ENCODE measurements around the gene YWHAH.

YWHAH gene

DNA sequence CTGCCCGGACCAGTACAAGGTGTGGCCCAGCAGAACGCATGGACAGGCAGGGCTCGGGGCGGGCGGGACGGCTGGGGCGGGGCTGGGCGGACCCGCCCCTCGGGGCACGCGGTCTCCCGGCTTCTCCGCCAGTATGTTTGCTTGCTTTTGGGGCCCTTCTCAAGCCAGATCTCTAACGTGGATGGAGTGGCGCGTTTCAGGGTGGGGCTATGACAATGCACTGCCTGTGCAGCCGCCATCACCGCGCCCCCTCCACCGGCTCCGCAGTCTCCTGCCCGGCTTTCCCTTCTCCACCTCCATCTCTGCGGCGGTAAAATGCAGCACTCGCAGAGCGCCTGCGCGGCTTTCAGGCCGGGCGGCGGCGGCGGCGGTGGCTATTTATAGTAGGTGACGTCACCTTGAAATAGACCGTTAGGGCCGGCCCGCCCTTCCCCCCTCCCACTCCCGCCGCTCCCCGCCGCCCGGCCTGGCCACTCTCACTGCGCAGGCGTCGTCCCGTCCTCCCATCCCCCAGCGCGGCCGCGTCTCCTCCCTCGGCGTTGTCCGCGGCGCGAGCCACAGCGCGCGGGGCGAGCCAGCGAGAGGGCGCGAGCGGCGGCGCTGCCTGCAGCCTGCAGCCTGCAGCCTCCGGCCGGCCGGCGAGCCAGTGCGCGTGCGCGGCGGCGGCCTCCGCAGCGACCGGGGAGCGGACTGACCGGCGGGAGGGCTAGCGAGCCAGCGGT is at the start of gene YWHAH:
YWHAH (plus strand) TSS at position 558 of the 722 bp plus-strand sequence. CDS start 199 bp downstream, outside the sequence.
- Histone ChIP-seq H3K36me3 (ENCODE audit: control insufficient read depth in 2 of 2, insufficient read depth in 2 of 2, low read length in 2 of 2) (peaks cover 3 to 10% of the 10 kb centered on the region in 2 donors), H3K4me1 (ENCODE audit: control insufficient read depth in 2 of 2, insufficient read depth in 2 of 2, low read length in 2 of 2) (peaks cover 19 to 22% of the 10 kb centered on the region in 2 donors), H3K27ac (ENCODE audit: low read depth in 2 of 2, low read length in 2 of 2) (peak within 1 kb of the TSS; percentile 96 to 97), H3K27me3 (ENCODE audit: control insufficient read depth in 2 of 2, insufficient read depth in 2 of 2, low read length in 2 of 2) (no peaks in the 10 kb centered on the region), H3K9ac (ENCODE audit: low read depth in 1 of 2, low read length in 2 of 2) (peak within 1 kb of the TSS; percentile 90 to 93), H3K4me3 (ENCODE audit: low read length in 2 of 2) (peak within 1 kb of the TSS; percentile 73 to 83), H3K9me3 (ENCODE audit: control insufficient read depth in 2 of 2, low read length in 2 of 2) (no peaks in the 10 kb centered on the region)

GRCh38 chr22:31895411-31896123 is 48.8 kb upstream of the YWHAH start:
- Histone ChIP-seq H3K9me3 (ENCODE audit: control insufficient read depth in 2 of 2, low read length in 2 of 2) (no peaks in the 10 kb centered on the region), H3K4me1 (ENCODE audit: control insufficient read depth in 2 of 2, insufficient read depth in 2 of 2, low read length in 2 of 2) (no peaks in the 10 kb centered on the region), H3K27me3 (ENCODE audit: control insufficient read depth in 2 of 2, insufficient read depth in 2 of 2, low read length in 2 of 2) (no peaks in the 10 kb centered on the region), H3K27ac (ENCODE audit: low read depth in 2 of 2, low read length in 2 of 2) (no peak overlapping the region), H3K9ac (ENCODE audit: low read depth in 1 of 2, low read length in 2 of 2) (no peak overlapping the region), H3K36me3 (ENCODE audit: control insufficient read depth in 2 of 2, insufficient read depth in 2 of 2, low read length in 2 of 2) (peaks cover 23 to 33% of the 10 kb centered on the region in 2 donors), H3K4me3 (ENCODE audit: low read length in 2 of 2) (no peak overlapping the region)

DNA sequence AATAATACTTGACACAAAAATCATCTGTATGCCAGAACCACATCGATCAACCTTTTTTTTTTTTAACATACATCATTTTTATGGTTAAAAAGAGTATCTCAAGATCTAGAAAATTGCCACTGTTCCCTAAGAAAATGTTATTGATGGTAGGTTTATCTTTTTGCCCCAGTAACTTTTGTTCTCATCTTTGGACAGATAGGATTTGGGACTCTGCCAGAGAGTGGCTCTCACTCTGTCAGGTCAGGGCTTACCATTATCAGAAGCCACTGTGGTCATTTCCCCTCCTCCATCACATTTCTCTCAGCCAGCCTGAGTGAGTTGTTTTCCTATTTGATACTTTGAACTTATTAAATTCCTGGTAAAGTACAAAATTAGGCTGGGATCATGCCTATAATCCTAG is 47.9 kb upstream of the YWHAH start:
- Histone ChIP-seq H3K27ac (ENCODE audit: low read depth in 2 of 2, low read length in 2 of 2) (no peak overlapping the region), H3K4me3 (ENCODE audit: low read length in 2 of 2) (no peak overlapping the region), H3K9me3 (ENCODE audit: control insufficient read depth in 2 of 2, low read length in 2 of 2) (no peaks in the 10 kb centered on the region), H3K27me3 (ENCODE audit: control insufficient read depth in 2 of 2, insufficient read depth in 2 of 2, low read length in 2 of 2) (no peaks in the 10 kb centered on the region), H3K9ac (ENCODE audit: low read depth in 1 of 2, low read length in 2 of 2) (no peak overlapping the region), H3K36me3 (ENCODE audit: control insufficient read depth in 2 of 2, insufficient read depth in 2 of 2, low read length in 2 of 2) (peaks cover 20 to 33% of the 10 kb centered on the region in 2 donors), H3K4me1 (ENCODE audit: control insufficient read depth in 2 of 2, insufficient read depth in 2 of 2, low read length in 2 of 2) (no peaks in the 10 kb centered on the region)

- H3K4me3 ChIP-seq (ENCODE audit: low read length in 2 of 2): no peak overlapping the region
- peaks cover 25 to 38% of the 10 kb centered on the region in 2 donors for H3K36me3 ChIP-seq (ENCODE audit: control insufficient read depth in 2 of 2, insufficient read depth in 2 of 2, low read length in 2 of 2)
- H3K27ac ChIP-seq (ENCODE audit: low read depth in 2 of 2, low read length in 2 of 2): no peak overlapping the region
- H3K4me1 ChIP-seq (ENCODE audit: control insufficient read depth in 2 of 2, insufficient read depth in 2 of 2, low read length in 2 of 2): no peaks in the 10 kb centered on the region
- no peak overlapping the region for H3K9ac ChIP-seq (ENCODE audit: low read depth in 1 of 2, low read length in 2 of 2)
- no peaks in the 10 kb centered on the region for H3K9me3 ChIP-seq (ENCODE audit: control insufficient read depth in 2 of 2, low read length in 2 of 2)
- H3K27me3 ChIP-seq (ENCODE audit: control insufficient read depth in 2 of 2, insufficient read depth in 2 of 2, low read length in 2 of 2): no peaks in the 10 kb centered on the region
Measured at GRCh38 chr22:31897842-31898805, 46.2 kb upstream of the YWHAH start.

- peaks cover 27 to 33% of the 10 kb centered on the region in 2 donors for H3K36me3 ChIP-seq (ENCODE audit: control insufficient read depth in 2 of 2, insufficient read depth in 2 of 2, low read length in 2 of 2)
Measured at GRCh38 chr22:31898926-31899325, 45.4 kb upstream of the YWHAH start.

DNA sequence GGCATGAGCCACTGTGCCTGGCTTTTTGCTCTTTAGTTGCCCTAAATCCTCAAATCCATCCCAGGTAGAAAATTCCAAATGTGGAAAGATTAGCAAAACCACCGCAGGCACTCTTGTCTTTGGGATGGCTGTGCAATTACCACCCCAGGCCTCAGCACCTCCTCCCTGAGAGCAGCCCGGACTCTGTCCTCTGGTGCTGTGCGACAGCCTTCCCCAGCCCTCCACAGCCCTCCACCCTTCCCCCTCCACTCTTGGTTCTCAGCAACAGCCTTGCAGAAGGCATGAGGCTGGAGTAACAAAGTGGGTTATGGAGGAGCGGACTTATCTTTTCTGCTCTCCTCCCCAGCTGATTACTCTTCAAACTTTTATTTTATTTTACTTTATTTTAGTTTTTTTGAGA is 44.7 kb upstream of the YWHAH start:
- H3K27me3 ChIP-seq (ENCODE audit: control insufficient read depth in 2 of 2, insufficient read depth in 2 of 2, low read length in 2 of 2): no peaks in the 10 kb centered on the region
- no peak overlapping the region for H3K9ac ChIP-seq (ENCODE audit: low read depth in 1 of 2, low read length in 2 of 2)
- no peak overlapping the region for H3K4me3 ChIP-seq (ENCODE audit: low read length in 2 of 2)
- no peaks in the 10 kb centered on the region for H3K9me3 ChIP-seq (ENCODE audit: control insufficient read depth in 2 of 2, low read length in 2 of 2)
- H3K27ac ChIP-seq (ENCODE audit: low read depth in 2 of 2, low read length in 2 of 2): no peak overlapping the region
- no peaks in the 10 kb centered on the region for H3K4me1 ChIP-seq (ENCODE audit: control insufficient read depth in 2 of 2, insufficient read depth in 2 of 2, low read length in 2 of 2)
- peaks cover 26 to 34% of the 10 kb centered on the region in 2 donors for H3K36me3 ChIP-seq (ENCODE audit: control insufficient read depth in 2 of 2, insufficient read depth in 2 of 2, low read length in 2 of 2)

More at GRCh38 chr22:31898926-31899325, 45.4 kb upstream of the YWHAH start:
- no peak overlapping the region for H3K4me3 ChIP-seq (ENCODE audit: low read length in 2 of 2)
- no peaks in the 10 kb centered on the region for H3K4me1 ChIP-seq (ENCODE audit: control insufficient read depth in 2 of 2, insufficient read depth in 2 of 2, low read length in 2 of 2)
- H3K9me3 ChIP-seq (ENCODE audit: control insufficient read depth in 2 of 2, low read length in 2 of 2): no peaks in the 10 kb centered on the region
- H3K27me3 ChIP-seq (ENCODE audit: control insufficient read depth in 2 of 2, insufficient read depth in 2 of 2, low read length in 2 of 2): no peaks in the 10 kb centered on the region
- H3K9ac ChIP-seq (ENCODE audit: low read depth in 1 of 2, low read length in 2 of 2): no peak overlapping the region
- no peak overlapping the region for H3K27ac ChIP-seq (ENCODE audit: low read depth in 2 of 2, low read length in 2 of 2)

DNA sequence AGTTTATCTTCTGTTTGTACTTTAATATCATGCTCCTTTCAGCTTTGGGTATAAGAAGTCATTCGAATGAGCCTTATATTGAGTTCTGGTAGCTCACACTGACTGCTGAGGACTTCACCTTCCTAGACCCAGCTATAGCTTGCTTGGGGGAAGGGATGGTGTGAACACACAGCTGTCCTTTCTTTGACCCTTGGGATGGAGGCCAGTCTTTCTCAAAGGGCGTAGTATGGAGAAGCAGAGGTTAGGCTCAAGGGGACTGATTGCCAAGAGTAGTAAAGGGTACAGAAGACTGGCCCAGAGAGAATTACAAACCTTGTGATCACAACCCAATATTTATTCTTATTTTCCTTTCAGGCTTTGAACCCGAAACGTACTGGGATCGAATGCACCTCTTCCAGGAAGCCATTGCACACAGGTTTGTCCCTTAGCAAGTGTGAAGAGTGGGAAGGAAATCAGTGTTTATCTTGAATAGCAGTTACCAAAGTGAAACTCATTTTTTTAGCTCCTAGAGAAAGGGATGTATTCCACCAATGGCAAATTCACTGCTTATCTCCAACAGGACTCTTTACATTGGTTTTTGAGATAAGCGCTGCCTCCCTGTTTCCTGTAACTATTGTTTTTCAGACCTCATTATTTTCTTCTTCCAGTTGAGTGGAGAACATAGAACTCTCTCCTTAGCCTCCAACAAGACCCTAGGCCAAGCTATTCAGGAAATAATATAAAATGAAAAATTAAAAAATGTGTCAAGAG is 42.8 kb upstream of the YWHAH start:
- no peak overlapping the region for H3K9ac ChIP-seq (ENCODE audit: low read depth in 1 of 2, low read length in 2 of 2)
- H3K4me3 ChIP-seq (ENCODE audit: low read length in 2 of 2): no peak overlapping the region
- H3K27ac ChIP-seq (ENCODE audit: low read depth in 2 of 2, low read length in 2 of 2): no peak overlapping the region
- H3K27me3 ChIP-seq (ENCODE audit: control insufficient read depth in 2 of 2, insufficient read depth in 2 of 2, low read length in 2 of 2): no peaks in the 10 kb centered on the region
- H3K36me3 ChIP-seq (ENCODE audit: control insufficient read depth in 2 of 2, insufficient read depth in 2 of 2, low read length in 2 of 2): peaks cover 30 to 35% of the 10 kb centered on the region in 2 donors
- H3K4me1 ChIP-seq (ENCODE audit: control insufficient read depth in 2 of 2, insufficient read depth in 2 of 2, low read length in 2 of 2): no peaks in the 10 kb centered on the region
- no peaks in the 10 kb centered on the region for H3K9me3 ChIP-seq (ENCODE audit: control insufficient read depth in 2 of 2, low read length in 2 of 2)

DNA sequence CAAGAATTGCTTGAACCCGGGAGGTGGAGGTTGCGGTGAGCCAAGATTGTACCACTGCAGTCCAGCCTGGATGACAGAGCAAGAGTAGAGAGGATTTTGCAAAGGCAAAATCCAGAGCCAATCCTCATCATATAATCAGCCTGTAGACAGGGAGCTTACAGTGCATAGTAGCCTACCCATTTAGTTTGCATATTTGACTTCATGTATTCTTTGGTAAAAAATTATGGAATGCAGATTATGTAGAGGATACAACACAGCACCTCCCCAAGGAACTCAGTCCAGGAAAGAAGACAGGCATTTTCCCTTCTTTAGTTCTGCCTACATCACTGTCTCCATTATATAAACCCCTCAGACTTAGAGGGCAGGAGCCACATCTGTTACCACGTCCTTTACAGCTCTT is 39.7 kb upstream of the YWHAH start:
- Histone ChIP-seq H3K4me1 (ENCODE audit: control insufficient read depth in 2 of 2, insufficient read depth in 2 of 2, low read length in 2 of 2) (no peaks in the 10 kb centered on the region), H3K27ac (ENCODE audit: low read depth in 2 of 2, low read length in 2 of 2) (no peak overlapping the region), H3K36me3 (ENCODE audit: control insufficient read depth in 2 of 2, insufficient read depth in 2 of 2, low read length in 2 of 2) (peaks cover 24 to 27% of the 10 kb centered on the region in 2 donors), H3K27me3 (ENCODE audit: control insufficient read depth in 2 of 2, insufficient read depth in 2 of 2, low read length in 2 of 2) (no peaks in the 10 kb centered on the region), H3K9me3 (ENCODE audit: control insufficient read depth in 2 of 2, low read length in 2 of 2) (no peaks in the 10 kb centered on the region), H3K4me3 (ENCODE audit: low read length in 2 of 2) (no peak overlapping the region), H3K9ac (ENCODE audit: low read depth in 1 of 2, low read length in 2 of 2) (no peak overlapping the region)

DNA sequence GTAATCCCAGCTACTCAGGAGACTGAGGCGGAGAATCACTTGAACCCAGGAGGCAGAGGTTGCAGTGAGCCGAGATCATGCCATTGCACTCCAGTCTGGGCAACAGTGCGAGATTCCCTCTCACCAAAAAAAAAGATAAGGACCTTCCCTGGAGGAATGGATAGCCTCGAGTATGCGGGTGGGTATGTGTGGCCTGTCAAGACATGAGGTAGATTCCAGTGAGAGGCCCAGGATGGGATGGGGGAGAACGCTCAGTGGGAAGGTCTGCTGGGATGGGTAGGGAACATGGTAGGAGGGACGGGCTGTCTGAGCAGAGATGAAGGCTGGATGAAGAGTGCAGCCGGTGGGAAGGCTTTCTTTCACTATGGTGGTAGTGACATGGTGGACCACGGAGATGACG is 39.0 kb upstream of the YWHAH start:
- Histone ChIP-seq H3K9ac (ENCODE audit: low read depth in 1 of 2, low read length in 2 of 2) (no peak overlapping the region), H3K27me3 (ENCODE audit: control insufficient read depth in 2 of 2, insufficient read depth in 2 of 2, low read length in 2 of 2) (no peaks in the 10 kb centered on the region), H3K27ac (ENCODE audit: low read depth in 2 of 2, low read length in 2 of 2) (no peak overlapping the region), H3K4me1 (ENCODE audit: control insufficient read depth in 2 of 2, insufficient read depth in 2 of 2, low read length in 2 of 2) (no peaks in the 10 kb centered on the region), H3K4me3 (ENCODE audit: low read length in 2 of 2) (no peak overlapping the region), H3K9me3 (ENCODE audit: control insufficient read depth in 2 of 2, low read length in 2 of 2) (no peaks in the 10 kb centered on the region), H3K36me3 (ENCODE audit: control insufficient read depth in 2 of 2, insufficient read depth in 2 of 2, low read length in 2 of 2) (peaks cover 27 to 29% of the 10 kb centered on the region in 2 donors)
